Activated CD8-positive, alpha-beta memory T cell treated with anti-CD3 and anti-CD28 coated beads for 36 hours (primary cell): Measurements from ENCODE around the gene THYN1. TPM values are rescaled to one million over a fixed set of nuclear protein-coding genes. Genes with fewer than 3 reads are reported as not detected.

ENCODE experiments used
- CTCF ChIA-PET: fragments of 350-600 bp; sonication (Branson Sonifier 250); formaldehyde crosslinking; loops from one replicate; lab custom pipeline; 2021; ENCODE audit warnings: antibody characterized with exemption; lab: Charles Lee
- POLR2A ChIA-PET: fragments of 350-600 bp; sonication (Branson Sonifier 250); formaldehyde crosslinking; loops from one replicate; lab custom pipeline; 2021; ENCODE audit warnings: antibody characterized with exemption; lab: Charles Lee
- total RNA-seq, 2 experiments: library from RNA; stranded (reverse); gene quantifications; one replicate each; pipeline ENCODE4 v1.2.3, GENCODE V29; 2021

Gene THYN1
- total RNA-seq, 2 experiments from 2014 or later = 66.4 to 73.2 TPM

DNA sequence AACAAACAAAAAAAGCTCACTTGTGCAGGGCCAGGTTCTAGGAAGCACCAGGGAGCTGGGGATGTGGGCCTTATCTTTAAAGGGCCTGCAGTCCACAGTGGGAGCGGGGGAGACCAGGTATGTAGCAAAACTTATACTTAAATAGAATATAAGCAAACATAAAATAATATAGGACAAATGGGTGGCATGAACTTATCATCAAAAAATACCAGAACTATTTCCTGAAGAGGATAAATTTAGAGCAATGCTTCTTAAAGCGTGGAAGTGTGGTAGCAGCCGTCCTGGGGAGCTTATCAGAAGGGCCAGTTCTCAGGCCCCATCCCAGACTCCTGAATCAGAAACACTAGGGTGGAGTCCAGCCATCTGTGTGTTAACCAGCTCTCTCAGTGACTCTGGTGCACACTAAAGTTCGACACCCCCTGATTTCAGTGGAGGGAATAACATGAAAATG is 19.4 kb downstream of the THYN1 start:
- CTCF ChIA-PET = interaction anchor here (1.2 to 1.8 kb wide), 2 partner anchors 8 to 26 kb away, joined by 3 to 4 read pairs; no protein-coding TSS in a partner anchor
- POLR2A ChIA-PET = no interaction called here

DNA sequence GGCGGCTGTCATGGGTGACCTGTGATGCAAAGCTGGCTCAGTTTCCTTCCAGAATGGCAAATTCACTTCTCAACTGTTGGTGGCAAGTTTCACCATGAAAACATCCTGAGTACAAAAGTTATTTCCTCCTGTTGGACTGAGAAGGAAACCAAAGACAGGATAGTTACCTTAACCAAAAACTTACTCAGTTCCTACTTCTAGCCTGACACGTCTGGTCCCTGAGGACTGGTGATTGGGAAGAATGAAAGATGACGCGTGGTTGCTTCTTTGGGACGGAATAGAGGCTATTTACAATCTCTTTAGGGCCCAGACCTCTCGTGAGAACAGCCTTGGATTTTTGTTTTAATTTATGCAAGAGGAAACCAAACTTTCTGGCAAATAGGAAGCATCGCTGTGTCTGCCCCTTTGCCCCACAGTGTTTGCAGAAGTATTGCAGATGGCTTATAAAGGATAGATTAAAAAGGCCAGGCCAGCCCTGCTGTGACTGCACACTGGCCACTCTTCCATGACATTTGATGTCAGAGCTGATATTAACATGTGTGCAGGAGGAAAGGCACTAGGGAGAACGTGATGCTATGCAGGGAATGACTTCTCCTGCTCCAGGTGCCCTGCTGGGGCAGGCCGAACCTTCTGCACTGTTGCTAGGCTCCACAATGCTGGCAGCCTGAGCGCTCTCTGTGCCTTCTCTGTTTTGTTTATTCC is 21.0 kb downstream of the THYN1 start:
- ChIA-PET POLR2A (no interaction called here), CTCF (no interaction called here)

DNA sequence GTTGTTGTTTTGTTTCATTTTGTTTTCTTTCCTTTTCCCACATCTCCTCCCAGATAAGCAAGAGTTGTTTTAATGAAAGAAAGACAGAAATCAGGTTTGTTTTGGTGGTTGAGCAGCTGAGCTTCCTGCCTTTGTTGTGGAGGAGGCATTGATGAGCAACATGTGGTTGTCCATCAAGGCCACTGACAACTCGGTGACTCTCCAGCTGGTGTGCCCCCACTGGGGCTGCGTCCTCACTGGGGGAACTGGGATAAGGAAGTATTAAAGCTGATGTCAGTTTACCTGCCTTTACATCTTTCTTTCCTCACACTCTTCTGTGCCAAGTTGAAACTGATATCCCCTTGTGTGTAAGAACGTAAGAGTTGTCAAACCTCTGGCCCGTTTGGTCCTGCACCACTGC is 22.8 kb downstream of the THYN1 start:
- CTCF ChIA-PET = no interaction called here
- POLR2A ChIA-PET = no interaction called here

DNA sequence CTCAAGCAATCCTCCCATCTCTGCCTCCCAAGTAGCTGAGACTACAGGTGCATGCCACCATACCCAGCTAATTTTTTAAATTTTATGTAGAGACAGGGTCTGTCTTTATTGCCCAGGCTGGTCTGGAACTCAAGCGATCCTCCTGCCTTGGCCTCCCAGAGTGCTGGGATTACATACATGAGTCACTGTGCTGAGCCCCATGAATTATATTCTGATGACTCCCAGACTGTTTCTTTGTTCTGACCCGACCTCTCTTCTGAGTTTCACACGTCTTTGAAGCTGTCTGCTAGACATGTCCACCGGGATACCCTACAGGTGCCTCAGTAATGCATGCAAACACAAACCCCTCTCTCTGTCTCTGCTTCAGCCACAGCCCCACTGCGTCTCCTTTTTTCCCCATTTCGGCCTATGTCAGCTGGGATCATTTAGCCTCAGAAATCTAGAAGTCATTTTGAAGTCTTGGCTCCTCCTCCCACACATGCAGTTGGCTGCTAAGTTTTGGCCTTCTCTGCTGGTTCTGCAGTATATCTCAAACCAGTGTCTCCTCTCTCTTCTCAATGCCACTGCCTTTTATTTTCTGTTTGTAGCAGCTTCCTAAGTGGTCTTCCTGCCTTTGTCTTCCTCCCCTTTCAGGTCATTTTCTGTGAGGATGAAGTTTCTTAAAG is 23.9 kb downstream of the THYN1 start:
- ChIA-PET POLR2A (interaction anchor here (0.6 to 1.2 kb wide), 3 partner anchors 20 to 47 kb away, joined by 3 to 4 read pairs (median 3); partner anchors contain the start of gene GLB1L3), CTCF (interaction anchor here (1.0 kb wide), 1 partner anchor 48 kb away, joined by 3 read pairs; no protein-coding TSS in a partner anchor)

DNA sequence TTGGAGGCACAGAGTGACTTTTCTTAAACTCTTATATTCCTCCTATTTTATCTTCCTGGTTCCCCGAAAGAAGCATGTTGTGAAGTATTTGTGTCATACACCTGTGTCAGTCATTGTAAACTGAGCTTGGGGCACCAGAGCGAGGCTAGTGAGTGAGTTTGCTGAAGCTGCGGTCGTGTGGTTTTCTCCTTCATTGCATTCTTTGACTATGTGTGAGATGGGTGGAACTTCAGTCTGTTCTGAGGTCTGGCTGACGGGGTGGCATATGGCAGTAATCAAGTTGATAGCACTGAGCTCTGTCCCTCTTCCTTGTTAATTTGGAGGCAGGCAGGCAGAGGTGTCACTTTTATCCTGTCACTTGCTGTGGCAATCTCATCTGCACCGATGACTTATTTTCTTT is 24.5 kb downstream of the THYN1 start:
- POLR2A ChIA-PET = interaction anchor here (0.6 to 1.2 kb wide), 3 partner anchors 20 to 47 kb away, joined by 3 to 4 read pairs (median 3); partner anchors contain the start of gene GLB1L3
- CTCF ChIA-PET = interaction anchor here (1.0 kb wide), 1 partner anchor 48 kb away, joined by 3 read pairs; no protein-coding TSS in a partner anchor

DNA sequence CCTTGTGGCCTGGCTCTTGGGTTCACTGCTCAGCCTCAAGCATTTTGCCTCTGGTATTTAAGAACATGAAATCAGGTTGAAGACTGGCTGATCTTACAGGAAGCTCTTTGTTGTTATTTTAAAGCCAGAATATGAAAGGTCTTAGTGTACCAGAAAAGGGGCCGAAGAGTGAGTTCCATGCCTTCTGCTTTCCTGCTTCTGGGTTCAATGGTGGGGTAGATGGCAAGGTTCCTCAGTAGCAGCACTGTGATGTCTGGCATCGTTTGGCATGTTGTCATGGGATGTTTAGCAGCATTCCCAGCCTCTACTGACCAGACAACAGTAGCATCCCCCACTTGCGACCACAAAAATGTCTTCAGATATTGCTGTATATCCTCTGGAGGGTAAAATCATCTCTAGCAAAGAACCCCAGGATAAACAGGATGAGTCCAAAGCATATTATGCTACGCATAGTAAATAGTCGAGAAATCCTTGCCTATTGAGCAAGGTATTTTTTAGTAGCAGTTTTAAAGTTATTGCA is 26.3 kb downstream of the THYN1 start:
- POLR2A ChIA-PET = interaction anchor here (0.8 kb wide), 1 partner anchor 22 kb away, joined by 3 read pairs; no protein-coding TSS in a partner anchor
- CTCF ChIA-PET = no interaction called here

DNA sequence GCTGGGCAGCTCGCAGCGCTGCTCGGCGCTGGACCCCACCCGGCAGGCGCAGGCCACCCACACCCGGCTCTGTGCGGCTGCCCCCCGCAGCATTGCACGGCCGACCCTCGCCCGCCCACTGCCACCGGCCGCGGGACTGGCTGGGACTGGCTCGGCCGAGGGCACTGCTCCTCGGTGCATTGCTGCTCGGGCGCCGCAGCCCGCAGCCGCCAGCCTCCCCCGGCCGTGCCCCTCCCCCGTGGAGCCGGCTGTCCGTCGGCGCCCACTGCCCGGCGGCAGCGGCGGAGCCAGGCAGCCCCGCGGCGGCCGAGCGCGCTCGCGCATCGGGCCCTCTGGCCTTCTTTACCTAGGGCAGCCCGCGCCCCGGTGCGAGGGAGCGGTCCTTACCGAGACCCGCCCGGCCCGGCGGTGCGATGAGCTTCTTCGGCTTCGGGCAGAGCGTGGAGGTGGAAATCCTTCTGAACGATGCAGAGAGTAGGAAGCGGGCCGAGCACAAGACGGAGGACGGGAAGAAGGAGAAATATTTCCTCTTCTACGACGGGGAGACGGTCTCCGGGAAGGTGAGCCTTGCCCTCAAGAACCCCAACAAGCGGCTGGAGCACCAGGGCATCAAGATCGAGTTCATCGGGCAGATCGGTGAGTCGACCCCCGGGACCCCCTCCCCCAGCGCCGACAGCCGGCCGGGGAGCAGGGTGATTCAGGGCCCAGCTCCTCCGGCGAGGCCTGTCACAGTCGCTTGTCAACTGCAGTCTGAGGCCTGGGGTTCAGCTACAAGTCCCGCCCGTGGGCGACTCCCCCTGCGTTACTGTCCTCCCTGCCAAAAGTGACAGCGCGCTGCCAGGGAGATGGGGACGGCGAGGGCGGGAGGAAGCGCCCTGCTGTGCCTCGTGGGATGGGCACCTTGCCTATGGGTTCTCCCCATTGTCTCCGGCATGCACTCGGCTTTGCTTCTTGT is 28.2 kb downstream of the THYN1 start:
- CTCF ChIA-PET = interaction anchor here (1.1 to 2.4 kb wide), 4 partner anchors 9 to 175 kb away, joined by 3 to 7 read pairs (median 4); partner anchors contain the start of gene GLB1L3
- POLR2A ChIA-PET = interaction anchor here (0.6 to 2.4 kb wide), 9 partner anchors 9 to 297 kb away, joined by 3 to 20 read pairs (median 3); partner anchors contain the start of genes ACAD8, GLB1L3 and THYN1

DNA sequence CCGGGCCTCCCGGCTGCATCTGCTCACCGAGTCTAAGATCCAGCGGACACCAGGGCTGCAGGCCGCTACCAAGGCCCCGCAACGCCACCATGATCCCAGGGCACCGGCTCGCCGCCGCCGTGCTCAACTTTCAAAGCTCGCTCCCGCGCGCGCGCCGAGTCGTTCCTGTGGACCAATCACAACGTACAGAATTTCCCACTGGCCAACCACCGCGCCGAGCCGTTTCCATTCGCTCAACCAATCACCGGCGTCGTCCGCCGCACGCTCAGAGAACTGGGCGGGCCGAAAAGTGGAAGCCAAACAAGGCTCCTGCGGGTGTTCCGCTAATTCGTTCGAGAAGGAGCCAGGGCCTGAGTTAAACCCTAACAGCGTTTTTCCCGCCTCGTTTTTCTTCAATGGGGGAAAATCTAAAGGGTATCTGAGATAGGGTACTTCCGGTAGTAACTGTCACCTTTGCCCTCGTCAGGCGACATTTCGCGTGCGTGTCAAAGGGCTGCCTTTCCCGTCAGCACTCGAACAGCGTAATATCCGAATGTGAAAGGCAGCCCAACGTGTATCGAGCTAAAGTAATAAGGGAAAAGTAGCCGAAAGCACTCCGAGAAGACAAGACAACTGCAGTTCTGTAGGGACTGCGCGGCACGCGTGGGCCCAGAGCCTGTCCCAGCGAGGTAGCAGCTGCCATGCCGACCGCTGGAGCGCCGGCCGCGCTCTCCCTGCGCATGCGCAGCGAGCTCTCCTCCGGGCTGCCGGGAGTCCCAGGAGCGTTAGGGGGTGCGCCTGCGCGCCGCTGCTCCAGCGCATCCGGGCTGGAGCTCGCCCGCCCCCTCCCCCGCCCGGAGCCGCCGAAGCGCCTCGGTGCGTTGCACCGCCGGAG is 29.1 kb downstream of the THYN1 start, which contains the start of the genes NCAPD3 and VPS26B:
Gene NCAPD3 (minus strand): TSS at position 132 of the 874 bp plus-strand sequence. CDS start 41 bp downstream, at position 91.
Gene VPS26B (plus strand): TSS at position 836 of the 874 bp plus-strand sequence. CDS start 452 bp downstream, outside the sequence.
- ChIA-PET CTCF (interaction anchor here (1.1 to 2.4 kb wide), 3 partner anchors 21 to 174 kb away, joined by 3 to 7 read pairs (median 5); partner anchors contain the start of gene GLB1L3), POLR2A (interaction anchor here (0.6 to 2.4 kb wide), 8 partner anchors 8 to 296 kb away, joined by 3 to 20 read pairs (median 4); partner anchors contain the start of genes ACAD8, GLB1L3 and THYN1)

DNA sequence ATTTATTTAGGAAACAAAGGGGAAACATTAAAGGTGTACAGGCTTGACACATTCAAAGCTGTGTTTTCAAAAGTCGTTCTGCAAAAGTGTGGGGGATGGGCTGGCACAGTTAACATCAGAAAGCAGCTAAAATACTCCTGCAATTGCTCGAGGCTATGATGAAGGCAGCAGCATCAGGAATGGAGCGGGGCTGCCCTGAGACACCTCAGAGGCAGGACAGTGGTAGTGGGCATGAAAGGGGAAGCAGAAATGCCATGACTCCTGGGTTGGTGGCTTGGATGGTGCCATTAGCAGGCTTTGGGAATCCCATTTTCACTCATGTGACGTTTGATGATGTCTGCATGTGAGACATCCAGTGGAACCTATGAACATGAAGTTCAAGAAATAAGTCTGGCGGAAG is 30.0 kb downstream of the THYN1 start:
- ChIA-PET CTCF (no interaction called here), POLR2A (interaction anchor here (1.1 to 2.4 kb wide), 4 partner anchors 14 to 53 kb away, joined by 3 to 20 read pairs (median 8); partner anchors contain the start of gene GLB1L3)

DNA sequence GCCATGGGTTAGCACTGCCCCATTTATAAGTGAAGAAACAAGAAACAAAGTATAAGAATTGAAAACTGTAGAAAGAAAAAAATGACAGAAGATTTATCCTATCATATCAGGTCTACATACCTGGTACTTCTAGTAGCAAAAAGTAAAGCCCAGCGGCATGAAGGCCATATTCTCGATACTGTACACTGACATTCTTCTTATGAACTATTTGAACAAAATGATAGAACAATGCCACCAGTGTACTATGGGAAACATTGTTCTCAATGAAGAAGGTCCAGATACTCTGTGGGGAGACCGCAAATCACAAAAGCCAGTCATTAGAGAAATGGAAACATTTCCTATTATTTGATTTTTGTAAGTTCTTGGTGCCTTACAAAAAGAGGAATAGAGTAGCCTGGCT is 36.3 kb downstream of the THYN1 start:
- POLR2A ChIA-PET = interaction anchor here (1.0 kb wide), 1 partner anchor 8 kb away, joined by 3 read pairs; the partner anchor contains the start of gene VPS26B
- CTCF ChIA-PET = no interaction called here

DNA sequence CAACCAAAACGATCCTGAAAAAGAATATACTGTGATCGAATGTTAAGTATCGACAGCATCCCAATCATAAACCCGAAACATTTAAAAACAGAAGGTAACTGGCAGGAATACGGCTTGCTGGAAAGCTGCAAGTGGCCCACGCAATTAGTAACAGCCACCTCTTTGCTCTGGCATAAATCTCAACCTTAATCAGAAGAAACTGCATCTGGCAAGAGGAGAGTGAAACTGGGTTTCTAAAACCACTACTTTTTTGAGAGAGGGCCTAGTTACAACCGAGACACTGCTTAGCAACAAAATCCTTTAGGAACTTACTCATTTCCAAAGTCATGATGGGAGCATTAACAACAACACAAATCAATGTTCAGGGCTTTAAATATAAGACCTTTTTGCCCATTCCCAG is 37.3 kb downstream of the THYN1 start:
- ChIA-PET POLR2A (interaction anchor here (1.0 kb wide), 1 partner anchor 9 kb away, joined by 3 read pairs; the partner anchor contains the start of gene VPS26B), CTCF (no interaction called here)

DNA sequence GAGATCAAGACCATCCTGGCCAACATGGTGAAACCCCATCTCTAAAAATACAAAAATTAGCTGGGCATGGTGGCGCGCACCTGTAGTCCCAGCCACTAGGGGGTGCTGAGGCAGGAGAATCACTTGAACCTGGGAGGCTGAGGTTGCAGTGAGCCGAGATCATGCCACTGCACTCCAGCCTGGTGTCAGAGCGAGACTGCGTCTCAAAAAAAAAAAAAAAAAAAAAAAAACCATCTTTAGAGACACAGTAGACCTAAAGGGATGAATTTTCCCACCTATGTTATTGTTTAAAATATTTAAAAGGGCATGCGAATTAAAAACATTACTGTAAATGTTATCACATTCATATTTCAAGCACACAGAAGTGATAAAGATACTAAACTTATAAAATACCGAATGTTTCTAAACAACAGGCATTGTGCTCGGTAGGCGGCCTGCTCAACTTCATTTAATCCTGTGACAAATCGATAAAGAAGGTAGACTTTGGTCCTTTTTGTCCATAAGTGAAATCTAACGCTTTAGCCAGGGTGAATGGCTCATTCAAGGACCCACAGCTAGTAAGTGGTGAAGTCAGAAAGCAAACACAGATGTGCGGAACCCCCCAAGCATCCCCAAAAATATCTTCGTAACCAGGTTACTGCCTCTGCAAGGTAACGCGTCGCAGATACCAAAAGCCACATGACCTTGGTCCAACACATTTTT is 45.5 kb downstream of the THYN1 start:
- ChIA-PET POLR2A (interaction anchor here (0.6 kb wide), 1 partner anchor 371 kb away, joined by 4 read pairs; no protein-coding TSS in a partner anchor), CTCF (interaction anchor here (0.7 to 0.8 kb wide), 5 partner anchors 30 to 142 kb away, joined by 3 to 5 read pairs (median 5); no protein-coding TSS in a partner anchor)

DNA sequence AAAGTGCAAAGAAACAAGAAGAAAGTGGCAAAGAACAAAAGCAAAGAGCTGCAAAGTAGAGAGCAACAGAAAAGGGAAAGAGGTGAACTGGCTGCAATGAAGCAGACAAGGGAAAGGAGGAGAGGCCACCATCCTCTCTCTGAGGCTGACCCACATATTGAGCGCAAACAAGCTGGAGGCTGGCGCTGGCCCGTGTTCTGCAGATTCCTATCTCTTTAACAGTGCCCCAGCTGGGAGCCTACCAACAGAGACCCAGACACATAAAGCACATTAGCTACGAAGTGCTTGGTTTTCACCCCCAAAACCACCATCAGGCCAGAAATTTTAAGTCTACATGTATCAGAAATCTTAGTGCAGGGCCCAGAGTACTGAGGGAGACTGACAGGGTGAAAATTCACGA is 47.0 kb downstream of the THYN1 start:
- ChIA-PET CTCF (interaction anchor here (1.1 kb wide), 1 partner anchor 20 kb away, joined by 4 read pairs; no protein-coding TSS in a partner anchor), POLR2A (no interaction called here)

DNA sequence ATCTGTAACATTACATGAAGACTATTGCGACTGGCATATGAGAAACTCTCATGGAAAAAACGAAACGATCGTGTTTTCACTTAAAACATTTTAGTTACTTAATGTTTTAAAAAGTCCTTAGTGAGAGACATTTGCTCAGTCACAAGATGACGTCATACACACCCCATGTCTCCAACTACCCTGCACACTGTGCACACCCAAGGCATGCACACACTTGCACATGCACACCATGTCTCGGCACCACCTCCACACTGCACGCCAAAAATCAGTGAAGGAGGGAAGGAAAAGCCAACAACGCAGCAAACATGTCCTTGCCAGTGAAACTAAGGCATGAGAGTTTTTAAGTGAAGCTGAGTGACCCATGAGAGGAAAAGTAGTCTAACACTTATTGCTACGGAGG is 47.4 kb downstream of the THYN1 start:
- CTCF ChIA-PET = interaction anchor here (1.1 kb wide), 1 partner anchor 19 kb away, joined by 4 read pairs; no protein-coding TSS in a partner anchor
- POLR2A ChIA-PET = no interaction called here

DNA sequence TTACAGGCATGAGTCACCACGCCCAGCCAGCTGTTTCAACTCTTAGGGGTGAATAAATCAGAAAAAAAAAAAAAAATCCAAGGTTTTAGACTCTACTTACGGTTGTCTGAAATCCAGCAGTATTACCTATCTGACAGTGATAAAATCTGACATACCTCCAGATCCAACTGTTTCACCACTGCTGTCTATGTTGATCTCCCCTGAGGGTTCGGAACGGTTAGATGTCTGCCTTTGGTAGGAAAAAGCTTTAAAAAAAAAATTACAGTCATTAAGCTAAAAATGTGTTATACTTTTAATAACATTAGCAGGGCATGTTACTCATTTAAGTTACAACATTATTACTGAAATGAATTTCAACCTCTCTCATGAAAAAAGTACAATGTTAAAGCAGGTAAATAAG is 50.5 kb downstream of the THYN1 start:
- CTCF ChIA-PET = interaction anchor here (0.8 kb wide), 1 partner anchor 9 kb away, joined by 3 read pairs; no protein-coding TSS in a partner anchor
- POLR2A ChIA-PET = interaction anchor here (0.7 kb wide), 1 partner anchor 41 kb away, joined by 4 read pairs; no protein-coding TSS in a partner anchor

DNA sequence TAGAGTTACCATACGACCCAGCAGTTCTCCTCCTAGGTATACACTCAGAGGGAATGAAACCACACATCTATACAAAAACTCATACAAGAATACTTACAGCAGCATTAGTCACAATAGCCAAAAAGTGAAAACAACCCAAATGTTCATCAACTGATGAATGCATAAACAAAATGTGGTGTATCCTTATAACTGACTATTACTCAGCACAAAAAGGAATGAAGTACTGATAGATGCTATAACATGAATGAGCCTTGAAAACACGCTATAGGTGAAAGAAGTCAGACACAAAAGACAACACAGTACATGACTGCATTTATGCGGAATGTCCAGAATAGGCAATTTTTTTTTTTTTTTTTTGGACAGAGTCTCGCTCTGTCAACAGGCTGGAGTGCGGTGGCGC is 52.5 kb downstream of the THYN1 start:
- ChIA-PET POLR2A (no interaction called here), CTCF (no interaction called here)
